HG03521 (cell line): Measurements from ENCODE around the gene ATG101.

Experiments
- ATAC-seq: cut with Tn5 transposase; IDR thresholded peaks from one replicate; pipeline ENCODE4 v1.9.1; 2021; ENCODE audit warnings: mild to moderate bottlenecking, moderate library complexity; ENCODE audit not compliant: unreplicated experiment

The ATG101 gene

GRCh38 chr12:52056801-52057637 lies 12.8 kb upstream of the ATG101 start:
- no peak for ATAC-seq

DNA sequence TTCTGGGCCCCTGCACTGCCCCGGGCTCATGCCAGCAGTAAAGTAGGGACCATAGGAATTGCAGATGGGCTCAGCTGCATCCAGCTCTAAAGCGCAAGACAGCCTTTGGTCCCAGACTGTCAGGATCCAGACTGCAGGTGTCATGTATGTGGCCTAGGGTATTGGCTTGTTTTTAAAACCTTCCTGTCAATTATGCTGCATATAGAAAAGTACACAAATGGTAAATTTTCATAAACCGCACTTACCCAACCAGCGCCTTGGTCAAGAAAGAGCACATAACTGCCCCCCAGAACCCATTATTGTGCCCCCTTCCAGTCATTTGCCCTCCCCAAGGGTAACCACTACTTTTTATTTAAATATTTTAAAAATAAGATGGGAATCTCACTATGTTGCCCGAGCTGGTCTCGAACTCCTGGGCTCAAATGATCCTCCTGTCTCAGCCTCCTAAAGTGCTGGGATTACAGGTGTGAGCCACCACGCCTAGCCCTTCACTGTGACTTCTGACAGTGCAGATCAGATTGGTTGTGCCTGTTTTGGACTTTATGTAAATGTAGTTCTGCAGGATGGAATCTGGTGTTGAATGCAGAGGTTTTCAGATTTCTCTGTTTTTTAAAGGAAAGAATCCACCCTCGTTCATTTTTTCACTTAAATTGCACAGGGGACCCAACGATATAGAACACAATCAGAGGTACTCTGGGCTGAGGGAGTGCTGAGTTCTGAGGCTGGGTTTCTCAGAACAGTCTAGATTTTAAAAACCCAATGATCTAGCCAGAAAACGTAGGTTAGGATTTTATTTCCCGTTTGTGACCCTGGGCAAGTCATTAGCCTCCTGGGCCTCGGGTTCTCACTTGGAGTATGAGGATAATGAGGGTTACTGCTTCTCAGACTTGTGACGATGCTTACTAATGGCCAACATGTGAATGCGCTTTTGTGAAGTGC lies 11.9 kb upstream of the ATG101 start:
- ATAC-seq, result no peak

GRCh38 chr12:52058631-52059361 lies 11.0 kb upstream of the ATG101 start:
- ATAC-seq, result no peak

DNA sequence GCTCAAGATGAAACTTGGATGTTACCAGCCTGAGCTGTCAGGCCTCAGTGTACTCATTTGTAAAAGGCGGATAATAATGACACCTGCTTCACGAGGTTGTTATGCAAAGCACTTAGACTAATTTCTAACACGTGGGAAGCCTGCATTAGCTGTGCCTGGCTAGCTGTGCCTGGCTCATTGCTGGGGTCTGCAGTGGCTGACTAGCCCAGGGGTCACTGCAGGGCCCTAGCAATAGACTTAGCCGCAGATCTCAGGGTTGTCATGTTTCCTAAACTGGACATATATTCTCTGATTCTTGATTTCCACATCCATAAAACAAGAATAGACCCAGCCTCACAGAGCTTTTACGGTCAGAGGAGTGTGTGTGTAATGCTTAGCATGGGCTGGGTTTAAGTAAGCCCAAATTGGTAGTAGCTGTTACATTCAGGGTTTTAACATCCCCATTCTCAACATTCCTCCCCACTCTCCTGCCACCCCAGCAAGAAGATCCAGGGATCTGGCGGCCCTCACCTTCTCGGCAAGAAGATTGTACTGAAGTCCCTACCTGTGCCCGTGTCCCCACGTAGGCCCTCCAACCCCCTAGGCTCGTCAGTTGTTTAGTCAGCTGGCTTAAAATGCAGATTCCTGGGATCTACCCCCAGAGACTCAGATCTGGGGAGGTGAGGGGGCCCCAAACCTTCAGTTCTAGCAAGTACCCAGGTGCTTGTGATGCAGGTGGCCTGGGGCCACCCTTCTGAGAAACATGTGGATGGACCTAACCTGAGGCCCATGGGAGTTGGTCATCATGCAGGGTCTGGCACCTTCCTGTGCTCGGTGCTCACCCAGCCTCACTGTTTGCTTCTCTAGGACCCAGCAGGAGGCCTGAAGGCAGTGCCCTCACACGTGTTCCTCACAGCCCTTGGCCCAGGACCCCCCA lies 9.9 kb upstream of the ATG101 start:
- no peak for ATAC-seq

DNA sequence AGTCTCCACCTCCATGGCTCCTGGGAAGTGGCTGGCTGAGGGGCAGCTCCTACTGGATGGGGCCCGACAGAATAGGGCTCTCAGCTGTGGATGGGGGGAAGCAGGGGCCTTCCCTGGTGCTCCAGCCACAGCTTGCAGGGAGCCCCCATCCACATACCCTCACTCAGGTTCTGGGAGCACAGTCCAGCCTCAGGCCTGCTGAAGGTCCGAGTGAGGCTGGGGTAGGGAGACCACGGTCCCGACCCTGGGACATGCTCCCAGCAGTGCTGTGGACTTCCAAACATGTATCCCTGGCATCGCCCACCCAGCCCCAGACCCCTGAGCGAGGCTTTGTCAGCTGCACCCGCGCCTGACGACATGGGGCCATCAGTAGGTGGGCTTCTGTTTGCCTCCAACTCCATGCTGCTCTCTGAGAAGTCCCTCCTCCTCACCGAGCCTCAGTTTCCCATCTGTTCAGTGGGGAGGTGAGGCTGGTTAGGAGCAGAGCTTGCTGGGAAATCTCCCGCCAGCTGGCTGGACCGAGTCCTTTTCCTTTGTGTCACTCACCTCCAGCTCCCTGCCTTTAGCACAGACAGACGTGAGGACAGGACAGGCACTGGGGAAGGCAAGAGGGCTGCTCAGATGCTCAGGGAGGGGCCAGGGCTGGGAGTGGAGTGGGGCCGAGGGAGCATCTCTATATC lies 9.1 kb upstream of the ATG101 start:
- ATAC-seq, result no peak

GRCh38 chr12:52061470-52062166 lies 8.2 kb upstream of the ATG101 start:
- no peak for ATAC-seq

- no peak for ATAC-seq
Observed at GRCh38 chr12:52062167-52063081, 7.4 kb upstream of the ATG101 start.

DNA sequence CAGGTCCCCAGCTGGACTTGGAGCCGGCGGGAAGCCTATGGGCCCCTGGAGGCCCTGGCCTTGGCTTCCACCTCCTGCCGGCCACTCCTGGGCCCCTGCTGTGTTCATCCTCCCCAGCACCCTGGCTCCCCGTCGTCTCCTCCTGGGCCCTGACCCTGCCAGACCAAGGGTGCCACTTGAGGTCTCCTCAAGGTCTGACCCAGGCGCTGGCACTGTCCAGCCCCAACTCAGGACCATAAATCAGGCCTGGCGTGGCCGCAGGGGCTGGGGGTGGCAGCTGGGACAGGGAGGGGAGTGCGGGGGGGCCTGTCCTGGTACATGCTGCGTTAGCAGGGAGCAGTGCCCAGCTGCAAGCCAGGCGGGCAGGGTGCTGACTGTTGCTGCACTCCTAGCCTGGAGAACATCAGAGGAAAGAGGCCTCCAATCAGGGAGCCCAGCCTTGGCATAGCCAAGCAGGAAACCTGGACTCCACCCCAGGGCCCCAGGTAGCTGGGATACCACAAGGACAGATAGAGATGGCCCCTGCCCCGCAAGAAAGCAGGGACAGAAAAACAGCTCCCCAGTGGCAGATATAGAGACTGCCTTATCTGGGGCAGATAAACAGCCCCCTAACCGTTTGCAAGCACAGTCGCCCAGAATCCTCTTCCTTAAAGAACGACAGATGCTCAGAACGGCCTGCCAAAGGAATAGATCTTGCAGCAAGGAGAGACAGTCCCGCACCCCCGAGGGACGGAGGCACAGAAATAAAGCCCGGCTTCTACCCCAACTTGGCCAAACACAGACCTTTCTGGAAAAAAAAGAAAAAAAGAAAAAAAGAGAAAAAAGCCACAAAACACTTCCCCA lies 6.5 kb upstream of the ATG101 start:
- ATAC-seq, result no peak

GRCh38 chr12:52063981-52064649 lies 5.7 kb upstream of the ATG101 start:
- ATAC-seq, result no peak

GRCh38 chr12:52066346-52067080 lies 3.3 kb upstream of the ATG101 start:
- ATAC-seq, result no peak

- ATAC-seq, result no peak
Observed at GRCh38 chr12:52067081-52067374, 2.8 kb upstream of the ATG101 start.

DNA sequence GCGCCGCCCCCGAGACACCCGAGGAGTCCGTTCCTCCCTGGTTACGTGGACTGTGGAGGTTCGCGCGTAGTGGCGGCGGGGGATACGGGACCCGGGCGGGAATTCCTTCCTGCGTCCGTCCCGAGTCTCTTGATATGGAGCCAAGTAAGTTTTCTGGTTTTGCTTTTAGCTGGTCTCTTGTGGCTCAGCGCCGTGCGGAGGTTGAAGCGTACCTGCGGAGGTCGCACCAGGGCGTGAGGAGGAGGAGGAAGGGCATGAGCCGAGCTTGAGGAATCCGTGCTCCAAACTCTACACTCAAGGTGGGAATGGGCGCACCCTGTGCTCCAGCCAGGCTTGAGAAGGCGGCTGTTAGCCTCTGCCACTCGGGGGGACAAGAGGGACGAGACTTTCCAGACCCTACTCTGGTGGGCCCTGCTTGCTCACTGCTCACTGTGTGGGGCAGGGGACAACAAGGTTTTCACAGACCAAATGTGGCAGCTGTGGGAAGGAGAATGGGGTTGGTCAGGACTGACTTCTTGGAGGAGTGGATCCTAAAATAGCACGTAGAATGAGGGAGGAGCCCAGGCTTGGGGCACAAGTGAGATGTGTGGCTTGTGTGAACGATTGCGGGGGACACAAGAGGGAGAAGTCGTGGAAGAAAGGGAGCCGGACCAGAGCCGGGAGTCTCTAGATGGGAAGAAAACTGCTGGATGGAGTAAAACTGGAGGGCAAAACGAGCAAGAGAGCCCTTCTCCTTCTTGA lies 577 bp downstream of the ATG101 start:
- no peak for ATAC-seq

GRCh38 chr12:52073531-52074381 lies 4.0 kb downstream of the ATG101 start:
- ATAC-seq, result no peak

GRCh38 chr12:52074971-52075724 lies 5.4 kb downstream of the ATG101 start:
- no peak for ATAC-seq
